Uterus (tissue), 2 donors: Measurements from ENCODE around the gene ZNF429.

ENCODE experiments used
- POLR2A ChIP-seq, 2 donors: fragments of 450-650 bp; IDR thresholded peaks; one replicate each; pipeline ENCODE4 v1.6.1; 2016; ENCODE audit warnings: antibody characterized with exemption in 2 of 2, mild to moderate bottlenecking in 1 of 2, moderate library complexity in 1 of 2
- TF ChIP-seq, protein P1 (sequence below), 4 experiments: fragments of 200-600 bp in 2 of 4; fragments of 450-650 bp in 2 of 4; sonication (generic) in 2 of 4; IDR thresholded peaks; one replicate each; pipeline ENCODE4 v1.5.1; 2016 to 2019; ENCODE audit warnings: antibody characterized with exemption in 4 of 4, mild to moderate bottlenecking in 2 of 4, moderate library complexity in 1 of 4

DNA sequence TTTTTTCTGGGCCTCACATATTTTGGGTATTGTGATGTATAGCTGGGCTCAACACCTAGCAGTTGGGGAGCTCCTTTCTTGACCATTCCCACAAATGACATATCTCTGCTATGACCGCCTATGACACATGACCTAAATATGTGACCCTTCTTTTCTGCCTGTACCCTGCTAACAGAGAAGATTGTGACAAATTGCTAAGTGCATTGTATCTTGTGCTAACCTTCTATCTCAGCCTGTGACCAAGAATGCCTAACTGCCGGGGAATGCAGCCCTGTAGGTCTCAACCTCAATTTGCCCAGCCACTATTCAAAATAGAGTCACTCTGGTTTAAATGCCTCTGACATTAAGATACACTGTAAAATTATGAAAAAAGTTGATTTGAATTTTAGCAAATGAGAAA is 6.8 kb upstream of the ZNF429 start:
- TF ChIP-seq, protein P1, sequence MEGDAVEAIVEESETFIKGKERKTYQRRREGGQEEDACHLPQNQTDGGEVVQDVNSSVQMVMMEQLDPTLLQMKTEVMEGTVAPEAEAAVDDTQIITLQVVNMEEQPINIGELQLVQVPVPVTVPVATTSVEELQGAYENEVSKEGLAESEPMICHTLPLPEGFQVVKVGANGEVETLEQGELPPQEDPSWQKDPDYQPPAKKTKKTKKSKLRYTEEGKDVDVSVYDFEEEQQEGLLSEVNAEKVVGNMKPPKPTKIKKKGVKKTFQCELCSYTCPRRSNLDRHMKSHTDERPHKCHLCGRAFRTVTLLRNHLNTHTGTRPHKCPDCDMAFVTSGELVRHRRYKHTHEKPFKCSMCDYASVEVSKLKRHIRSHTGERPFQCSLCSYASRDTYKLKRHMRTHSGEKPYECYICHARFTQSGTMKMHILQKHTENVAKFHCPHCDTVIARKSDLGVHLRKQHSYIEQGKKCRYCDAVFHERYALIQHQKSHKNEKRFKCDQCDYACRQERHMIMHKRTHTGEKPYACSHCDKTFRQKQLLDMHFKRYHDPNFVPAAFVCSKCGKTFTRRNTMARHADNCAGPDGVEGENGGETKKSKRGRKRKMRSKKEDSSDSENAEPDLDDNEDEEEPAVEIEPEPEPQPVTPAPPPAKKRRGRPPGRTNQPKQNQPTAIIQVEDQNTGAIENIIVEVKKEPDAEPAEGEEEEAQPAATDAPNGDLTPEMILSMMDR (IDR thresholded peaks at IDR 0.05), result no peak
- no peak for TF ChIP-seq POLR2A (IDR thresholded peaks at IDR 0.05)
